HG03469 (cell line): ENCODE measurements around the gene RHOT2.
"Not testable (repeated sequence)": the region's sequence is repeated elsewhere in the genome, so short reads cannot be mapped to it uniquely, and the experiment has no call there.

ENCODE experiments used
- ATAC-seq: cut with Tn5 transposase; IDR thresholded peaks from one replicate; pipeline ENCODE4 v1.9.1; 2021; ENCODE audit warnings: mild to moderate bottlenecking, moderate library complexity, moderate number of reproducible peaks; ENCODE audit not compliant: unreplicated experiment

The RHOT2 gene

GRCh38 chr16:712740-713250, 44.9 kb downstream of the RHOT2 start:
- not testable (repeated sequence) for ATAC-seq

GRCh38 chr16:714079-714478, 46.1 kb downstream of the RHOT2 start:
- ATAC-seq, result no peak

DNA sequence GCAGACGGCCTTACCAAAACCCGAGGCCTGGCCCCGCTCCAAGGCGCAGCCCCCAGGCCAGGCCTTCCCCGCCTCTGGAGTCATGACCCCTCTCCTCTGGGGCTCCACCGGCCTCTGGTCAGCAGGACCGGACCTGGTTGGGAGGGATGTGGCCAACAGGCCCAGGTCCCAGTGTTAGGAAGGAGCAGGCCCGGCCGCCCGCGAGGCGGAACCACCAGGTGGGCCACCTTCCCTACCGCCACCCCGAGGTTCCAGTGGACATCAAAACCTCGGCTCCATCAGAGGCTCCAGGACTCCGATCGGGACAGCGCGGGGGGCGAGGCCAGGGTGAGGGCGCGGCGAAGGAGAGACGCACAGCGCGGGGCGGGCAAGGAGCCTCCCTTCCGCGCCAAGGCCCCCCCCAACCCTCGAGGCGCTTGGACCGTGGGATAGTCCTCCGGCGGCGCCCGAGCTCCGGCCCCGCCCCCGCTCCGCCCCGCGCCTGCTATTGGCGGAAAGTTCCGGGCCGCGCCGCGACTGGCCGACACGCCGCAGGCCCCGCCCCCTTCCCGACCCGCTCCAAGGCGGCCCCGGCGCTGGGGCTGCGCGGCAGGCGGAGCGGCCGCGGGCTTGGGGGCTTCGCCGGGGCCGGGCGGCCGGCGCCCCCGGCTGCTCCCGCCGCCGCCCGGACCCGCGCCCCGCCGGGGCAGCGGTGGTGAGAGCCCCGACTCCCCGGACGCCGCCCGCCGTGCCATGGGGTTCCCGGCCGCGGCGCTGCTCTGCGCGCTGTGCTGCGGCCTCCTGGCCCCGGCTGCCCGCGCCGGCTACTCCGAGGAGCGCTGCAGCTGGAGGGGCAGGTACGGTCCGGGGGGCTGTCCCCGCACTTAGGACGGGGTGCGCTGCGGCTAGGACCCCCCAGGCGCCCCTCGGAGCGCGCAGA, 46.9 kb downstream of the RHOT2 start, which contains the start of gene METRN:
Gene METRN, plus strand, starts transcription at position 561 of the 919 bp plus-strand sequence. Its CDS starts 172 bp downstream, at position 733.
- ATAC-seq, result no peak

DNA sequence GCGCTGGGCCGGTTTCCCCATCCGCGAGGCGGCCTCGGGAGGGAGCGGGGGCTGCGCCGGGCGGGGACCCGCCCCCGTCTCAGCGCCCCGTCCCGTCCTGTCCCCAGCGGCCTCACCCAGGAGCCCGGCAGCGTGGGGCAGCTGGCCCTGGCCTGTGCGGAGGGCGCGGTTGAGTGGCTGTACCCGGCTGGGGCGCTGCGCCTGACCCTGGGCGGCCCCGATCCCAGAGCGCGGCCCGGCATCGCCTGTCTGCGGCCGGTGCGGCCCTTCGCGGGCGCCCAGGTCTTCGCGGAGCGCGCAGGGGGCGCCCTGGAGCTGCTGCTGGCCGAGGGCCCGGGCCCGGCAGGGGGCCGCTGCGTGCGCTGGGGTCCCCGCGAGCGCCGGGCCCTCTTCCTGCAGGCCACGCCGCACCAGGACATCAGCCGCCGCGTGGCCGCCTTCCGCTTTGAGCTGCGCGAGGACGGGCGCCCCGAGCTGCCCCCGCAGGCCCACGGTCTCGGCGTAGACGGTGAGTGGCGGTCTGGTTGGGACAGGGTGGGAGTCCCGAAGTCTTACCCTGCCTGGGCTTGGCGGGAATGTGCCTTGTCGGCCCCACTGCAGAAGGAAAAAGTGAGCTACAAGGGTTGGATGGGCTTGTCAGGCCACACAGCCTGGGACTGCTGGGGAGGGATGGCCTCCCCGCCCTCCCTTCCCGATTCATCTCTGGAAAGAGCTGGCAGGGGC, 47.7 kb downstream of the RHOT2 start:
- ATAC-seq, result no peak

- no peak for ATAC-seq
Measured at GRCh38 chr16:716200-716568, 48.3 kb downstream of the RHOT2 start.

DNA sequence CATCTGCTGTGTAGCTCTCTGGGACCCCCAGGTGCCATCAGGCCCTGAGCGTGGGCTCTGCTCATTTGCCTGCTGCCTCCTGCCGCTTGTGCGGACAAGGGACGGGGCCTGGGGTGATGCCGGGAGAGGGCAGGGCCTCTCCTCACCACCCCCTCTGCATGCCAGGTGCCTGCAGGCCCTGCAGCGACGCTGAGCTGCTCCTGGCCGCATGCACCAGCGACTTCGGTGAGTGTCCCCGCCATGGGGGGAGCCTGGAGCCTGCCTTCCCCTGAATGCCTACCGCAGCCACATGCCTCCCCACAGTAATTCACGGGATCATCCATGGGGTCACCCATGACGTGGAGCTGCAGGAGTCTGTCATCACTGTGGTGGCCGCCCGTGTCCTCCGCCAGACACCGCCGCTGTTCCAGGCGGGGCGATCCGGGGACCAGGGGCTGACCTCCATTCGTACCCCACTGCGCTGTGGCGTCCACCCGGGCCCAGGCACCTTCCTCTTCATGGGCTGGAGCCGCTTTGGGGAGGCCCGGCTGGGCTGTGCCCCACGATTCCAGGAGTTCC, 48.9 kb downstream of the RHOT2 start:
- no peak for ATAC-seq

- no peak for ATAC-seq
Measured at GRCh38 chr16:717450-718245, 49.7 kb downstream of the RHOT2 start.

GRCh38 chr16:718389-718788, 50.5 kb downstream of the RHOT2 start:
- ATAC-seq, result no peak

GRCh38 chr16:718922-719321, 51.0 kb downstream of the RHOT2 start:
- no peak for ATAC-seq

- no peak for ATAC-seq
Measured at GRCh38 chr16:719815-720446, 52.0 kb downstream of the RHOT2 start.

DNA sequence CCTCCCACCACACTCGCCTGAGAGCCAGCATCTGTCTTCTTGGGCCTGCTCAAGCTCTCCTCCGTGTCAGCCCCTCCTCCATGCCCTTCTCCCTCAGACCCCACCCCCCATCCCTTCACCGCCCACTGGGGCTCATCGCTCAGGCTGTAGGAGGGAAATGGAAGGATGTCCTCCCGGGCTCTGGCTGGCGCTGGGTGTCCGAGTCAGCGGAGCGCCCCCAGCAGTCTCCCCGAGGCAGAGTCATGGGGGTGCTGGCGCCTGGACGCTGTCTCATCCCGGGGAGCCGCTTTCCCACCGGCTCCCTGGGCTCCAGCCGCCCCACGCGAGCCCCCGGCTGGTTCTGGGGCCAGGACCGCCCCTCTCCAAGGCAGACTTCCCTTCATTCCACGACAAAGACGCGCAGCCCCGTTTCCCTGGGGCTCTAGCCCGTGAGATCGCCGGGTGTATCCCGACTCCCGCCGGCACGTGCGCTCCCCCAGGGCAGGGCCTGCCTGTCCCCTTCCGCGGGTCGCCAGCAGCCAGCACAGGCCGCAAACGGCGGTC, 52.6 kb downstream of the RHOT2 start:
- no peak for ATAC-seq

DNA sequence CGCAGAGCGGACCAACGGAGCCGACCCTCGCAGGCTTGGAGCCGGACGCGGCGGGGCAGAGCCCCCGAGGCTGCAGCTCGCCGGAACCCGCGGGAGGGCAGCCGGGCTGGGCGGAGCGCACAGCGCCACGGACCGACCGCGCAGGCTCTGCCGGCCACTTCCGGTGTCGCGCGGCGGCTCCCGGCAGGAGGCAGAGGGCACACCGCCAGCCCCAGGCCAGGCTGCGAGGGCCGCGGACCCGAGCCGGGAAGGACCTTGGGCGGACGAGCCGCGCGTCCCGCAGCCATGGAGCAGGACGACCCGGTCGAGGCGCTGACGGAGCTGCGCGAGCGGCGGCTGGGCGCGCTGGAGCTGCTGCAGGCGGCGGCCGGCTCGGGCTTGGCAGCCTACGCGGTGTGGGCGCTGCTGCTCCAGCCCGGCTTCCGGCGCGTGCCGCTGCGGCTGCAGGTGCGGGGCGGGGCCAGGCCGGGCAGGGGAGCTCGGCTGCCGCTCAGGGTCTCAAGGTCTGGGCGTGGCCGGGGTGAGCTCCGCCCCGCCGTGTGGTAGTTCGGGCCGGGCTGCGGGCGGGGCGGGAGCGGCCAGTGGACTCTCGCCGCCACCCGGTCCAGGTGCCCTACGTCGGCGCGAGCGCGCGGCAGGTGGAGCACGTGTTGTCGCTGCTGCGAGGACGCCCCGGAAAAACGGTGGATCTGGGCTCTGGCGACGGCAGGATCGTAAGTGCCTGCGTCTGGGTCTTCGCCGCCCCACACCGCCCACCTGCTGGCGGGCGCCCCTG, 53.2 kb downstream of the RHOT2 start, which contains the start of gene ANTKMT:
Gene ANTKMT, plus strand, starts transcription at position 157 of the 775 bp plus-strand sequence. Its CDS starts 129 bp downstream, at position 286.
- peak; percentile 39 for ATAC-seq

DNA sequence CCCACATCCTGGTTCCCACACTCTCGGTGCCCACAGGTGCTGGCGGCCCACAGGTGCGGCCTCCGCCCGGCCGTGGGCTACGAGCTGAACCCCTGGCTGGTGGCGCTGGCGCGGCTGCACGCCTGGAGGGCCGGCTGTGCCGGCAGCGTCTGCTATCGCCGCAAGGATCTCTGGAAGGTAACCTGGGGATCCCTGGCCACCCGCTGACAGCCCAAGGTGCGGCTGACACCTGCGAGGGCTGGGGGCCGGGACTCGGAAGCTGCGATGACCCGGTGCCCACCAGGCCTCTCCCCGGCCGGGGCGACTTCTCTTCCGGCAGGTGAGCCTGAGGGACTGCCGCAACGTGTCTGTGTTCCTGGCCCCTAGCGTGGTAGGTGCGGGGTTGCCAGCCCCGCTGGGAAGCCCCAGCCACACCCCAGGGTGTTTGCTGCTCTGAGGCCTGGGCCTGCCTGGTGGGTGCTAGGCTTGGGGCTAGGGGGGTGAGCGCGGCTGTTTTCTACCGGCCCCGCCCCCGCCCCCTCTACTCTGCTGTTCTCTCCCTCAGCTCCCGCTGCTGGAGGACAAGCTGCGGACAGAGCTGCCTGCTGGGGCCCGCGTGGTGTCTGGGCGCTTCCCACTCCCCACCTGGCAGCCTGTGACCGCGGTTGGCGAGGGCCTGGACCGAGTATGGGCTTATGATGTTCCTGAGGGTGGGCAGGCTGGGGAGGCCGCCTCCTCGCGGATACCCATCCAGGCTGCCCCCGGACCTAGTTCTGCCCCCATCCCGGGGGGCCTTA, 54.0 kb downstream of the RHOT2 start:
- no peak for ATAC-seq

GRCh38 chr16:722835-723633, 55.1 kb downstream of the RHOT2 start:
- ATAC-seq, result no peak

GRCh38 chr16:723695-724094, 55.8 kb downstream of the RHOT2 start:
- no peak for ATAC-seq
